HL-60 (cell line): Measurements from ENCODE around the gene MMP3.

ENCODE experiments used
- DNase-seq, 2 experiments: peaks; one replicate each; pipeline ENCODE4 v3.0.0-alpha.2; 2010 to 2020; ENCODE audit warnings: low read depth in 1 of 2, low spot score in 1 of 2
- H3K27ac ChIP-seq: fragments of 250-450 bp; sonication (Bioruptor Pico); replicated peaks from 2 replicates; pipeline ENCODE4 v1.5.1; 2020; ENCODE audit warnings: mild to moderate bottlenecking, moderate library complexity
- H3K27me3 ChIP-seq: fragments of 250-450 bp; sonication (Bioruptor Pico); 2 replicates; pipeline ENCODE4 v1.5.1; 2021; ENCODE audit warnings: mild to moderate bottlenecking, moderate library complexity; ENCODE audit not compliant: insufficient read depth, poor library complexity, severe bottlenecking
- H3K4me3 ChIP-seq: replicated peaks from 2 replicates; pipeline ENCODE4 v1.5.1; 2011; ENCODE audit warnings: mild to moderate bottlenecking, control low read depth, low read length; ENCODE audit not compliant: insufficient read depth
- GABPA ChIP-seq: IDR thresholded peaks from 2 replicates; pipeline ENCODE4 v1.6.1; 2012; ENCODE audit warnings: low read depth
- POLR2AphosphoS5 ChIP-seq: IDR thresholded peaks from 2 replicates; pipeline ENCODE4 v1.6.1; 2012; ENCODE audit warnings: low read depth
- SPI1 ChIP-seq: IDR thresholded peaks from 2 replicates; pipeline ENCODE4 v1.6.1; 2012; ENCODE audit warnings: low read depth, mild to moderate bottlenecking, borderline replicate concordance
- TF ChIP-seq, protein P1 (sequence below): IDR thresholded peaks from 2 replicates; pipeline ENCODE4 v1.6.1; 2012; ENCODE audit warnings: low read depth; ENCODE audit not compliant: insufficient replicate concordance
- TF ChIP-seq, protein P2 (sequence below): IDR thresholded peaks from one replicate; pipeline ENCODE4 v1.5.1; 2011; ENCODE audit warnings: low read length, control low read depth, inconsistent platforms; ENCODE audit not compliant: insufficient read depth

The MMP3 gene

DNA sequence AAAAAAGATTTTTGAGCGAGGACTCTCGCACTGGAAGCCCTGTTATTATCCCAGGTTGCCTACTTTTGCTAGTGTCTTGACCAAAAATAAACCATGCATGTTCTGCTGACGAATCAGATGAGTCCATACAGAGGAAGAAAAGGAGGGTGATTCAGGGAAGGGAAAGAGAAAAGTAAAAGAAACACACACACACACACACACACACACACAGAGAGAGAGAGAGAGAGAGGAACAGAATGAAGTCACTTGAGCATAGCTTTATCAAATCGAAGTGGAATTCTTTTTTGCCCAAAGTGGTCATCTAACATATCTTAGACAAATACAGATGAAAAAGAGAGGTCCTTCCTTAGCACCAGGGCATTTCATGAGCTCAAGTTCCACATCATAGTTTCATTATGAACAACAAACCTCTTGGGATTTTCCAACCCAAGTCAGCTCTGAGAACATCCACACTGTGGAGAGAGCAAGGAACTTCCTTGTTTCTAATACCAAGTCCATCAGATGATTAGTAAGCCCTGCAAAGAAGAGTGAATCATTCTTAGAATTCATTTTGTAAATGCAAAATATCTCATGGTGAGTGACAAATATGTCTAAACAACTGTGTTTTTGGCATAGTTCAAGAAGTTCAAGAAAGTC is 39.1 kb upstream of the MMP3 start:
- Histone ChIP-seq H3K27ac (no peak overlapping the region), H3K4me3 (no peak overlapping the region)

DNA sequence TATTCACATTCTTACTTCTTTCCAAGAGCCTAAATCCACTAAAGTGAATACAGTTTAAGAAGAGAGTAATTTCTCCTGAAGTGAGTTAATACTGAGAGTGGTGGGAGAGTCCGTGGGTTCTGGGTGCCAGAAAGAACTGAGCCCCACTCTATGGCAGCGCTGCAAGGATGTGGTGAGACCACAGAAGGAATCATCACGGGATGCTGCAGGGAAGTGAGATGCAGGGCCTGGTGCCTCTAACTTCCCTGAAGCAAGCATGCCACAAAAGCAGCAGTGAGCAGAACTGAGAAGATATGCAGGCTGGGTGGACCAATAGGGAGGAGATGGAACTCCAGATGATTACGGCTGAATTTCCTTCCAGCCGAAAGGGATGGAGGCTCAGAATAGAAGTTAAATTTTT is 36.4 kb upstream of the MMP3 start:
- DNase-seq = no peak
- TF ChIP-seq POLR2AphosphoS5 (no peak), GABPA (no peak), SPI1 (no peak)
- TF ChIP-seq, protein P1, sequence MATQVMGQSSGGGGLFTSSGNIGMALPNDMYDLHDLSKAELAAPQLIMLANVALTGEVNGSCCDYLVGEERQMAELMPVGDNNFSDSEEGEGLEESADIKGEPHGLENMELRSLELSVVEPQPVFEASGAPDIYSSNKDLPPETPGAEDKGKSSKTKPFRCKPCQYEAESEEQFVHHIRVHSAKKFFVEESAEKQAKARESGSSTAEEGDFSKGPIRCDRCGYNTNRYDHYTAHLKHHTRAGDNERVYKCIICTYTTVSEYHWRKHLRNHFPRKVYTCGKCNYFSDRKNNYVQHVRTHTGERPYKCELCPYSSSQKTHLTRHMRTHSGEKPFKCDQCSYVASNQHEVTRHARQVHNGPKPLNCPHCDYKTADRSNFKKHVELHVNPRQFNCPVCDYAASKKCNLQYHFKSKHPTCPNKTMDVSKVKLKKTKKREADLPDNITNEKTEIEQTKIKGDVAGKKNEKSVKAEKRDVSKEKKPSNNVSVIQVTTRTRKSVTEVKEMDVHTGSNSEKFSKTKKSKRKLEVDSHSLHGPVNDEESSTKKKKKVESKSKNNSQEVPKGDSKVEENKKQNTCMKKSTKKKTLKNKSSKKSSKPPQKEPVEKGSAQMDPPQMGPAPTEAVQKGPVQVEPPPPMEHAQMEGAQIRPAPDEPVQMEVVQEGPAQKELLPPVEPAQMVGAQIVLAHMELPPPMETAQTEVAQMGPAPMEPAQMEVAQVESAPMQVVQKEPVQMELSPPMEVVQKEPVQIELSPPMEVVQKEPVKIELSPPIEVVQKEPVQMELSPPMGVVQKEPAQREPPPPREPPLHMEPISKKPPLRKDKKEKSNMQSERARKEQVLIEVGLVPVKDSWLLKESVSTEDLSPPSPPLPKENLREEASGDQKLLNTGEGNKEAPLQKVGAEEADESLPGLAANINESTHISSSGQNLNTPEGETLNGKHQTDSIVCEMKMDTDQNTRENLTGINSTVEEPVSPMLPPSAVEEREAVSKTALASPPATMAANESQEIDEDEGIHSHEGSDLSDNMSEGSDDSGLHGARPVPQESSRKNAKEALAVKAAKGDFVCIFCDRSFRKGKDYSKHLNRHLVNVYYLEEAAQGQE = no peak
- TF ChIP-seq, protein P2, sequence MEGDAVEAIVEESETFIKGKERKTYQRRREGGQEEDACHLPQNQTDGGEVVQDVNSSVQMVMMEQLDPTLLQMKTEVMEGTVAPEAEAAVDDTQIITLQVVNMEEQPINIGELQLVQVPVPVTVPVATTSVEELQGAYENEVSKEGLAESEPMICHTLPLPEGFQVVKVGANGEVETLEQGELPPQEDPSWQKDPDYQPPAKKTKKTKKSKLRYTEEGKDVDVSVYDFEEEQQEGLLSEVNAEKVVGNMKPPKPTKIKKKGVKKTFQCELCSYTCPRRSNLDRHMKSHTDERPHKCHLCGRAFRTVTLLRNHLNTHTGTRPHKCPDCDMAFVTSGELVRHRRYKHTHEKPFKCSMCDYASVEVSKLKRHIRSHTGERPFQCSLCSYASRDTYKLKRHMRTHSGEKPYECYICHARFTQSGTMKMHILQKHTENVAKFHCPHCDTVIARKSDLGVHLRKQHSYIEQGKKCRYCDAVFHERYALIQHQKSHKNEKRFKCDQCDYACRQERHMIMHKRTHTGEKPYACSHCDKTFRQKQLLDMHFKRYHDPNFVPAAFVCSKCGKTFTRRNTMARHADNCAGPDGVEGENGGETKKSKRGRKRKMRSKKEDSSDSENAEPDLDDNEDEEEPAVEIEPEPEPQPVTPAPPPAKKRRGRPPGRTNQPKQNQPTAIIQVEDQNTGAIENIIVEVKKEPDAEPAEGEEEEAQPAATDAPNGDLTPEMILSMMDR = no peak
- no peak overlapping the region for H3K4me3 ChIP-seq
- H3K27me3 ChIP-seq = no peaks in the 10 kb centered on the region
- no peak overlapping the region for H3K27ac ChIP-seq

More for the DNA sequence above, 39.1 kb upstream of the MMP3 start:
- no peak for DNase-seq
- TF ChIP-seq POLR2AphosphoS5 (no peak), GABPA (no peak), SPI1 (no peak)
- TF ChIP-seq, protein P2 = no peak
- TF ChIP-seq, protein P1 = no peak
- H3K27me3 ChIP-seq = no peaks in the 10 kb centered on the region

DNA sequence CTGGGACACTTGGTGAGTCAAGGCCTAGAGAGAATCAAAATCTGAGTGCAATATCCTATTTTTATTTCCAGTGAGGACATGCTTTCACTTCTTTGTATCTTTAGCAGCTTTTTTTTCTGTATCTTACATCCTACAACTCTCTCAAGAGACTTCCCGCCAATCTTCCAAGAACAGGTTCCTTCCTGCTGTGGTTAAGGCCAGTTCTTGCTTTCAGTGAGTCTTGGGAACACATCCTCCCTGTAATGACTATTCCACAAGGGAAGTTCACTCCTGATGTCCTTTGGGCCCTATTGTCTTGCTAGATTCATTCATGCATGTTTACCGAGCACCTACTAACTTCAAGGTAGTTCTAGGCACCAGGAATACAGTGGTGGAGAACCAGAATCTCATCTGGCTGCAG is 35.2 kb upstream of the MMP3 start:
- no peak for DNase-seq
- Histone ChIP-seq H3K27ac (no peak overlapping the region), H3K27me3 (no peaks in the 10 kb centered on the region), H3K4me3 (no peak overlapping the region)
- TF ChIP-seq SPI1 (no peak), GABPA (no peak), POLR2AphosphoS5 (no peak)
- TF ChIP-seq, protein P2 = no peak
- TF ChIP-seq, protein P1 = no peak
